ENCODE results near the gene NSD2. TPM values are rescaled to one million over a fixed set of nuclear protein-coding genes. Genes with fewer than 3 reads are reported as not detected.

NSD2 gene
- total RNA-seq, 6 experiments from 2014 or later, result 11.4 to 19.4 (median 14.0) TPM

- Histone ChIP-seq H3K36me3 (peaks cover 0 to 46% (median 12%) of the 10 kb centered on the region in 4 donors), H3K4me3 (no peak overlapping the region), H3K4me1 (no peaks in the 10 kb centered on the region), H3K27me3 (no peaks in the 10 kb centered on the region), H3K27ac (no peak overlapping the region), H3K9me3 (no peaks in the 10 kb centered on the region)
- DNase-seq, result no peak
- no peak for TF ChIP-seq POLR2A (IDR thresholded peaks at IDR 0.05)
- TF ChIP-seq CTCF (IDR thresholded peaks at IDR 0.05), result no peak
- no peak for ATAC-seq
- WGBS (ENCODE audit: insufficient coverage, low coverage, low lambda C conversion rate, missing lambda C conversion rate), result 100% methylated on average over 2 of the region's 3 CpGs
- intact Hi-C loops (cut with DNase I), result no loop called here
Observed at GRCh38 chr4:1830234-1830633, 41.0 kb upstream of the NSD2 start.

- Histone ChIP-seq H3K27me3 (no peaks in the 10 kb centered on the region), H3K4me1 (no peaks in the 10 kb centered on the region), H3K9me3 (no peaks in the 10 kb centered on the region), H3K36me3 (peaks cover 0 to 49% (median 14%) of the 10 kb centered on the region in 4 donors), H3K27ac (no peak overlapping the region), H3K4me3 (no peak overlapping the region)
- 74% methylated on average over 8 of the region's 8 CpGs for WGBS (ENCODE audit: insufficient coverage, low coverage, low lambda C conversion rate, missing lambda C conversion rate)
- ATAC-seq (no peak), DNase-seq (no peak)
- TF ChIP-seq POLR2A (IDR thresholded peaks at IDR 0.05) (no peak), CTCF (IDR thresholded peaks at IDR 0.05) (no peak)
- intact Hi-C loops (cut with DNase I), result no loop called here
Observed at GRCh38 chr4:1830642-1831228, 40.5 kb upstream of the NSD2 start.

GRCh38 chr4:1831331-1831730 lies 39.9 kb upstream of the NSD2 start:
- WGBS (ENCODE audit: insufficient coverage, low coverage, low lambda C conversion rate, missing lambda C conversion rate), result 100% methylated on average over 2 of the region's 8 CpGs
- H3K27ac ChIP-seq, result no peak overlapping the region
- intact Hi-C loops (cut with DNase I), result no loop called here
- no peak overlapping the region for H3K4me3 ChIP-seq
- no peaks in the 10 kb centered on the region for H3K4me1 ChIP-seq
- no peak for DNase-seq
- H3K9me3 ChIP-seq, result no peaks in the 10 kb centered on the region
- TF ChIP-seq CTCF (IDR thresholded peaks at IDR 0.05) (no peak), POLR2A (IDR thresholded peaks at IDR 0.05) (no peak)
- no peaks in the 10 kb centered on the region for H3K27me3 ChIP-seq
- no peak for ATAC-seq
- peaks cover 0 to 55% (median 16%) of the 10 kb centered on the region in 4 donors for H3K36me3 ChIP-seq

- H3K4me1 ChIP-seq, result no peaks in the 10 kb centered on the region
- no peak overlapping the region for H3K27ac ChIP-seq
- ATAC-seq (no peak), DNase-seq (no peak)
- H3K4me3 ChIP-seq, result no peak overlapping the region
- intact Hi-C loops (cut with DNase I), result no loop called here
- no peaks in the 10 kb centered on the region for H3K27me3 ChIP-seq
- WGBS (ENCODE audit: insufficient coverage, low coverage, low lambda C conversion rate, missing lambda C conversion rate), result no CpG with 5 or more reads among the region's 18 CpGs
- peaks cover 0 to 64% (median 17%) of the 10 kb centered on the region in 4 donors for H3K36me3 ChIP-seq
- H3K9me3 ChIP-seq, result no peaks in the 10 kb centered on the region
- no peak for TF ChIP-seq POLR2A (IDR thresholded peaks at IDR 0.05)
- no peak for TF ChIP-seq CTCF (IDR thresholded peaks at IDR 0.05)
Observed at GRCh38 chr4:1832690-1833089, 38.5 kb upstream of the NSD2 start.

Measured in right lobe of liver (tissue), 6 donors.